BJ (cell line): Measurements from ENCODE around the gene CACNA1C. TPM values are rescaled to one million over a fixed set of nuclear protein-coding genes. Genes with fewer than 3 reads are reported as not detected.

Experiments
- CTCF ChIA-PET: fragments of 350-600 bp; formaldehyde crosslinking; extraction: SDS; loops from one replicate; lab custom pipeline; 2021; ENCODE audit warnings: antibody characterized with exemption, inconsistent platforms; lab: Yijun Ruan, JAX
- POLR2A ChIA-PET: fragments of 300-600 bp; sonication (Branson Sonifier 250); formaldehyde crosslinking; extraction: SDS; loops from one replicate; lab custom pipeline; 2021; ENCODE audit warnings: antibody characterized with exemption; lab: Charles Lee
- DNase-seq: peaks from one replicate; pipeline ENCODE4 v3.0.0-alpha.2; 2011; ENCODE audit warnings: low read depth
- H3K27me3 ChIP-seq: 2 replicates; pipeline ENCODE4 v1.6.0; 2011; ENCODE audit warnings: low read length; ENCODE audit not compliant: control insufficient read depth, insufficient read depth
- H3K36me3 ChIP-seq: 2 replicates; pipeline ENCODE4 v1.5.1; 2011; ENCODE audit warnings: low read length; ENCODE audit not compliant: control insufficient read depth, insufficient read depth
- H3K4me3 ChIP-seq: 2 replicates; pipeline ENCODE4 v1.5.1; 2011; ENCODE audit warnings: low read depth, mild to moderate bottlenecking, control low read depth, low read length
- CTCF ChIP-seq: IDR thresholded peaks from 2 replicates; pipeline ENCODE4 v1.5.1; 2011; ENCODE audit warnings: low read depth, mild to moderate bottlenecking, control low read depth, inconsistent platforms, low read length, moderate library complexity; ENCODE audit not compliant: insufficient read depth
- polyA plus RNA-seq: library from polyadenylated mRNA; depleted of rRNA; stranded (reverse); fragments of >200 nt; gene quantifications from 2 replicates; pipeline ENCODE4 v1.2.3, GENCODE V29; 2011

The CACNA1C gene
- polyA plus RNA-seq, 1 experiment = 14.7 TPM

- H3K4me3 ChIP-seq = no peak overlapping the region
- no peak for TF ChIP-seq CTCF
- ChIA-PET POLR2A (no interaction called here), CTCF (no interaction called here)
- no peak for DNase-seq
- no peaks in the 10 kb centered on the region for H3K27me3 ChIP-seq
- no peaks in the 10 kb centered on the region for H3K36me3 ChIP-seq
Observed at GRCh38 chr12:2341051-2341751, 288.4 kb downstream of the CACNA1C start.

- peak; percentile 62 for DNase-seq
- ChIA-PET CTCF (no interaction called here), POLR2A (no interaction called here)
- Histone ChIP-seq H3K36me3 (no peaks in the 10 kb centered on the region), H3K27me3 (no peaks in the 10 kb centered on the region), H3K4me3 (no peak overlapping the region)
- TF ChIP-seq CTCF = no peak
Observed at GRCh38 chr12:2341871-2342270, 289.1 kb downstream of the CACNA1C start.

- no peak for DNase-seq
- Histone ChIP-seq H3K36me3 (no peaks in the 10 kb centered on the region), H3K27me3 (no peaks in the 10 kb centered on the region), H3K4me3 (no peak overlapping the region)
- POLR2A ChIA-PET = interaction anchor here (0.6 kb wide), 1 partner anchor 192 kb away, joined by 4 read pairs; no protein-coding TSS in a partner anchor
- CTCF ChIA-PET = no interaction called here
- no peak for TF ChIP-seq CTCF
Observed at GRCh38 chr12:2343681-2344080, 290.9 kb downstream of the CACNA1C start.

- ChIA-PET CTCF (interaction anchor here (0.9 to 1.5 kb wide), 2 partner anchors 9 to 16 kb away, joined by 3 to 7 read pairs; no protein-coding TSS in a partner anchor), POLR2A (interaction anchor here (0.6 kb wide), 1 partner anchor 1933 kb away, joined by 8 read pairs; no protein-coding TSS in a partner anchor)
- Histone ChIP-seq H3K27me3 (no peaks in the 10 kb centered on the region), H3K36me3 (no peaks in the 10 kb centered on the region), H3K4me3 (no peak overlapping the region)
- no peak for TF ChIP-seq CTCF
- DNase-seq = no peak
Observed at GRCh38 chr12:2344476-2344875, 291.7 kb downstream of the CACNA1C start.

- Histone ChIP-seq H3K4me3 (no peak overlapping the region), H3K27me3 (no peaks in the 10 kb centered on the region), H3K36me3 (no peaks in the 10 kb centered on the region)
- CTCF ChIA-PET = interaction anchor here (0.9 to 1.5 kb wide), 2 partner anchors 9 to 16 kb away, joined by 3 to 7 read pairs; no protein-coding TSS in a partner anchor
- POLR2A ChIA-PET = no interaction called here
- DNase-seq = no peak
- TF ChIP-seq CTCF = no peak
Observed at GRCh38 chr12:2344885-2345284, 292.1 kb downstream of the CACNA1C start.
